DMS79 (cell line): ENCODE data around the gene HMGN2.

Source experiments
- DNase-seq: peaks from one replicate; lab custom pipeline; 2025; lab: John Stamatoyannopoulos, UW

HMGN2 gene

GRCh38 chr1:26472320-26472900, at the start of gene HMGN2:
Gene HMGN2 (plus strand): TSS chr1:26472440. CDS start chr1:26472613, 173 bp downstream.
- no peak for DNase-seq

- DNase-seq, result no peak
Measured at GRCh38 chr1:26429721-26430120, 42.5 kb upstream of the HMGN2 start.

GRCh38 chr1:26431979-26432695, 40.1 kb upstream of the HMGN2 start, which contains the start of gene DHDDS:
Gene DHDDS (plus strand): TSS chr1:26432321. CDS start chr1:26432946, 625 bp downstream.
- peak; percentile 97 for DNase-seq

DNA sequence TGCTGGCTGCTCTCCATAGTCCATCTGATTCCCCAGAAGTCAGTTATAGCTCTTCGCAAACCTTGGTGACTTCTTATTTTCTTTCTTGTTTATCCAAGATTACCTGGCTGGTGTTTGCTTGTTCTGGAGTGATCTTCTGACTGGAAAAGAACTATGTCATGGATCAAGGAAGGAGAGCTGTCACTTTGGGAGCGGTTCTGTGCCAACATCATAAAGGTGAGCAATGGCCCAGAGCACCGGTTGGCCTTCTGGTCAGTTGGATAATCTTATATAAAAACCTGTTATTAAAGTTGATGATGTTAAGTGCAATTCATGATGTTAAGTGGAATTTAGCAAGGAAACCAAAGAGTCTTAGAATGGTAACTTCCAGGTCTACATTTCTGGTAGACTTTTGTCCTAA, 39.4 kb upstream of the HMGN2 start:
- DNase-seq, result no peak

DNA sequence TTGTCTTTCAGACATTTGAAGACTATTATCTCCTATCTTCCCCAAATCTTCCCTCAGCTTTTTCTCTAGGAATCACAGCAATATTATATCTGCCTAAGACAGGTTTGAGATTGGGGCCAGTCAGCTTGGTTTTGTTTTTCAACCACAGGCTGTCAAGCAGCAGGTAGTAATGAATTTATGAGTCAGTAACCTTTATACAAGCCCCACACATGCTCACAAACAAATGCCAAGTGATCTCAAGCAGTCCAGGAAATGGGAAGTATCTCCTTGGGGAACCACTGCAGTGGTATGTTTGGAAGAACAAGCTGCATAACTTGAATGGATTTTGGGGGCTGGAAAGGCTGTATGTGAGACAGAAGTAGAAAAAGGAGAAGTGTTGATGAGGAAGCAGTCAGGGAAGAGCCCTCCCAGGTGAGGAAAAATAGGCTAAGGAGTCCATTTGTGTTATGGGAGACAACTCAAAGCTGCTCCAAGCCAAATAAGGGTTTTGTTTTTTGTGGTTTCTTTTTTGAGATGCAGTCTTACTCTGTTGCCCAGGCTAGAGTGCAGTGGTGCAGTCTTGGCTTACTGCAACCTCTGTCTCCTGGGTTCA, 38.0 kb upstream of the HMGN2 start:
- DNase-seq, result no peak

DNA sequence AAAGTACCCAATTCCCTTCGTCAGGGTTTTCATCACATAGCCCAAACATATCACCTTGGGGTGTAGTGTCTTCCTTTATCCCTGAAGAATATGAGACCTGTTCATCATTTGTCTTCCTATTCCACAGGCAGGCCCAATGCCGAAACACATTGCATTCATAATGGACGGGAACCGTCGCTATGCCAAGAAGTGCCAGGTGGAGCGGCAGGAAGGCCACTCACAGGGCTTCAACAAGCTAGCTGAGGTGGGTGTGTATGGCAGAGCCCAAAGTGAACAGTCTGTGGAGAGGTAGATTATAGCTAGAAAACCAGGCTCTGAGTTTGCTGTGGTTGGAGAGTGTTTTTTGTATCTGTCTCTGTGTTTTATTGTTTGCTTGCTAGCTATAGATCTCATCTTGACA, 34.2 kb upstream of the HMGN2 start:
- no peak for DNase-seq

- no peak for DNase-seq
Measured at GRCh38 chr1:26440259-26440658, 32.0 kb upstream of the HMGN2 start.

DNA sequence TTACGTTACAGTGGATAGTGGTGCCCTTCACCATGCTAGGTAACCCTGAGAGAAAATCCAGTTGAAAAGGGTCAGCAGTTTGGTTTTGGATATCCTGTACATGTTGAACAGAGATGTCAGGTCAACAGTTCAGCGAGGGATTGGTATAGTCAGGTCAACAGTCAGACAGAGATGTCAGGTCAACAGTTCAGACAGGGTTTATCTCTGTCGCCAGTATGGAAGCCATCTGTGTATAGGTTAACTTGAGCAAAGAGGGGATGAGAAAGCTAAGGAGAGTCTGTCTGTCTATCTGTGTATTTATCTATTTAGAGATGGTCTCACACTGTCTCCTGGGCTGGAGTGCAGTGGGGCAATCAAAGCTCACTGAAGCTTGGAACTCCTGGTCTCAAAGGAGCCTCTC, 22.4 kb upstream of the HMGN2 start:
- no peak for DNase-seq

DNA sequence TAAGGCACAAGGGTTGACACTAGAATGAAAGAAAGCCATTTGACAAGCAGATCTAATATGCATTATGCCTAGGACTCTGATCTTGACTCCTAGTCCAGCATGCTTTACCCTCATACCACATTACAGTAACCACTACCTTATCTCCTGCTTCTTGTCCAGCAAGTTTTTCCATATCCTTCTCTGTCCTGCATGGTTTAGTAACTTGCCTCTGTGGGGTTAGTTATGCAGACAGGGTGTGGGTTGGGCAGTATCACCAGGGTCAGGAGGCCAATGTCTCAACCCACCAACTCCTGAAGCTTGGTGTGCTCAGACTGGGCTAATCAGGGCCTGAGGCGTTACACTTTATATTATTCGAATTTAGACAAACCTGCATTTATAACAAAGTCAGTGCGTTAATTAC, 21.3 kb upstream of the HMGN2 start:
- DNase-seq, result no peak

GRCh38 chr1:26452459-26453183, 19.6 kb upstream of the HMGN2 start:
- no peak for DNase-seq

GRCh38 chr1:26459148-26459547, 13.1 kb upstream of the HMGN2 start:
- no peak for DNase-seq

- no peak for DNase-seq
Measured at GRCh38 chr1:26459573-26460031, 12.6 kb upstream of the HMGN2 start.

DNA sequence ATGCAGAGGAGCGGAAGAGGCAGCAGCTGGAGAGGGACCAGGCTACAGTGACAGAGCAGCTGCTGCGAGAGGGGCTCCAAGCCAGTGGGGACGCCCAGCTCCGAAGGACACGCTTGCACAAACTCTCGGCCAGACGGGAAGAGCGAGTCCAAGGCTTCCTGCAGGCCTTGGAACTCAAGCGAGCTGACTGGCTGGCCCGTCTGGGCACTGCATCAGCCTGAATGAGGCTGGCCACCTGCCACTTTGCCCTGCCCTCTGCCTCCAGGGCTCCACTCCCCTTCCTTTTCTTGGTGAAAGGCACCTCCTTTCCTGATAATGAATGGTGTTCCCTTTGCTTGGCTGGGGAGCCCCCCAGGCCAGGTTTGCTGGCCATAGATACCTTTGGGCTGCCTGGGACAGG, 3.3 kb upstream of the HMGN2 start:
- DNase-seq, result no peak

GRCh38 chr1:26469558-26469957, 2.7 kb upstream of the HMGN2 start:
- DNase-seq, result no peak

DNA sequence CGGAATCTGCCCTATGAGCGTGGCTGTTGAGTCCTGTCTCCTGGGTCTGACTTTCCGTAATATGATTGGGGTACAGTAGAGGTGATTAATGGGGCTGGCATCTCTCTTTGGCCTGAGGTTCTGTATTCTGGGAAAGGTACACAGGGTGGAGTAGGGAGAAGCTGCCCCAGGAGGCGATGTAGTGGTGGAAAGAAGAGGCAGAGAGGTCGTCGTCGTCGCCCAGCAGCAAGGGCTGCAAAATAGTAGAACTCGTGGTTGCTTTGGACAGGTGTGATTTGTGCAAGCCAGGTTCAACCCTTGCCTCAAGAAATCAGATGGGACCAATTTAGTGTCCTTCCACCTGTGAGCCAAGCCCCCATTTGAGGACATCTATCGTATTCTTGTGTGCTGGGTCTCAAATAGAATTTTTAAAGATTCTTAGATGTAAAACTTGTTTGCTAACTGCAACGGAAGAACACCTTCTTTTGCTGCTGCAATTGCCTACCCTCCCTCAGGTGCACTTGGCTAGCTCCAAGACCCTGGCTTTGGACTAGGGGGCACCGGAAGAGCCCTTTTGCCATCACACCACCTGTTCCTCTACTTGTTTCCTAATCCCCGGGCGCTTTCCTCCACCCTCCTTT, 1.3 kb upstream of the HMGN2 start:
- no peak for DNase-seq

DNA sequence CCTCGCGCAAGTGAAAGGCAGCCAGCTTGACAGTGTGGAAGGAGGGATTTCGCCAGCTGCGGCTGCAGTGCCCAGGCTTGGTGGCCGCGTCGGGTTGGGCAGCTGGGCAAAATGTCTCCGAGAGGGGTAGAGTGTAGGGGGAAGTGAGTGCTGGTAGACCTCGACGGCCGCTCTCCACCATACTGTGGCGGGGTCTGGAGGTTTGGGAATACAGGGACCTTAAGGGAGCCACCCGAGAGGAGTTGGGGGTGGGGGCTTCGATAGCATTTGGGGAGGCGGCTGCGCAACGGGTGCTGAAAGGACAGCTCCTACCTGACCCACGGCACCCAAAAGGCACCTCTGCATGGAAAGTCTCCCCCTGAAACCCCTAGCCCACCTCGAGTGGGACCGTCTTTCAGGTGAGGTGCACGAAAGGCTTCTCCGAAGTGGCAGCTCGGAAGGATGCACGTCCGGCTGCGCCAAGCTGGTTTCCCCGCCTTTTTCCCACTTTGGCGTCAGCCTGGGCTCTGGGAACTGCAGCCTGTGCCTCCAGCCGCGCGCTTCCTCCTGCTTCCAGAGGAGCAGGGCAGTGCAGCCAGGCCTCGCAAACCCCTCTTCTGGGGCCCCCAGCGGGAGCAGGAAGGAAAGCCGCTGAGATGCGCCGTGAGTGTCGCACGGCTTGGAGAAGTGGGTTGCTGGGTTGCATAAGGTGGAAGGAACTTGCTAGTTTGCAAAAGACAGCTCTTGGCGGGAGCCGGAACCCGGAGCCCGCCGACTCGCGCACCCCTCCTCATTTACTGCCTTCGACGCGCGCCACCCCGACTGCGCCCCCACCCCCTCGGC, 531 bp upstream of the HMGN2 start:
- DNase-seq, result peak; percentile 92

GRCh38 chr1:26472901-26473845, 933 bp downstream of the HMGN2 start:
- peak; percentile 75 for DNase-seq

DNA sequence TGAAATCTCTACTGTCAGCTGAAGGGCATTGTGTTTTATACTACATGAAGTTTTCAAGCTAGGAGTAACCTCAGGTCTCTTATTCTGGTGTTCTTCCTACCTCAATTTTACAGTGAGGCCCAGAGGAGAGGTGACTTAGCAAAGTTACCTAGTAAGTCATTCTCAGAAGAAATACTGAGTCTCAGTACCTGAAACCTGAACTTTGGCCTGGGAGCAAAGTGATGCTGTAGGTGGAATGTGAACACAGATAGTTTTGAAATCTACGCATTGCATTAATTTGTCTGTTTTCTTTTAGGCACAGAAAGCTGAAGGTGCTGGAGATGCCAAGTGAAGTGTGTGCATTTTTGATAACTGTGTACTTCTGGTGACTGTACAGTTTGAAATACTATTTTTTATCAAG, 2.6 kb downstream of the HMGN2 start:
- no peak for DNase-seq

- DNase-seq, result no peak
Measured at GRCh38 chr1:26475989-26476388, 3.7 kb downstream of the HMGN2 start.

DNA sequence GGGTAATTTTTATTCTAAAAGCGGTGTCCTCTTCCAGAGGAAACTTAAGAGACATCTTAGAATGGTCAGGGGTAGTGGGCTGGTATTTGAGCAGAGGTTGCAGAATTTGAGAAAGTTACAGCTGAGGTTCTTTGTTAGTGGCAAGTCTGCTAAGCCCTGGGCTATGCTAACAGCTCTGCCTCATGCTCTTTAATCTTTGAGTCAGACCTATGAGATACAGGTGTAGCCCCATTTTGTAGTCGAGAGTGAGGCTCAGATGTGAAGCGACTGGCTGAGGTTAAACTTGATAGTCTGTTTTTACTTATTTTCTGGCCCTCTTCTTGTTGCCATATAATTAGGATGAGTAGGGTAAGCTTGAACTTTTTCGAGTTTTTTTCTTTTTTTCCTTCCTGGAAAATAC, 4.7 kb downstream of the HMGN2 start:
- DNase-seq, result no peak
